ENCODE measurements around the gene DNAJB4.

DNA sequence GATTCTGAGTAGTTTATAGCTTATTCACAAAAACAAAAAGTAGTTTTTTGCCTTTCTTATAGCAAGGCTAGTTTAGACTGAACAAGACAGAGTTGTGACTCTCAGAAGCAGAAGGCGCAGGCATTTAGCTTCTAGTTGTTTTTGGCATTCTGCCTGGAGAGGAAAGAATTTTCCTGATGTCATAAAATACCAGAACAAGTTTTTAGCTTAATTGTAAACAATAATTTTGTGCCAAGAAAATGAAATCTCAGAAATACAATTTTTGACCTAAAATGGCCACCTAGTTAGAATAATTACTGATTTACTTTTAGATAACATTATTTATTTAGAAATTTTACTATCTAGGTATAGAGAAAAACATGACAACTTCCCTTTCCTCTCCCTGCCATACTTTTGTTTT is 1.0 kb downstream of the DNAJB4 start:
- TF ChIP-seq, protein P1, sequence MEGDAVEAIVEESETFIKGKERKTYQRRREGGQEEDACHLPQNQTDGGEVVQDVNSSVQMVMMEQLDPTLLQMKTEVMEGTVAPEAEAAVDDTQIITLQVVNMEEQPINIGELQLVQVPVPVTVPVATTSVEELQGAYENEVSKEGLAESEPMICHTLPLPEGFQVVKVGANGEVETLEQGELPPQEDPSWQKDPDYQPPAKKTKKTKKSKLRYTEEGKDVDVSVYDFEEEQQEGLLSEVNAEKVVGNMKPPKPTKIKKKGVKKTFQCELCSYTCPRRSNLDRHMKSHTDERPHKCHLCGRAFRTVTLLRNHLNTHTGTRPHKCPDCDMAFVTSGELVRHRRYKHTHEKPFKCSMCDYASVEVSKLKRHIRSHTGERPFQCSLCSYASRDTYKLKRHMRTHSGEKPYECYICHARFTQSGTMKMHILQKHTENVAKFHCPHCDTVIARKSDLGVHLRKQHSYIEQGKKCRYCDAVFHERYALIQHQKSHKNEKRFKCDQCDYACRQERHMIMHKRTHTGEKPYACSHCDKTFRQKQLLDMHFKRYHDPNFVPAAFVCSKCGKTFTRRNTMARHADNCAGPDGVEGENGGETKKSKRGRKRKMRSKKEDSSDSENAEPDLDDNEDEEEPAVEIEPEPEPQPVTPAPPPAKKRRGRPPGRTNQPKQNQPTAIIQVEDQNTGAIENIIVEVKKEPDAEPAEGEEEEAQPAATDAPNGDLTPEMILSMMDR (IDR thresholded peaks at IDR 0.05), result no peak
- TF ChIP-seq RELA (CRISPR knock-in tag; IDR thresholded peaks at IDR 0.05; ENCODE audit: borderline replicate concordance) (no peak), ZNF423 (CRISPR knock-in tag; IDR thresholded peaks at IDR 0.05) (no peak)
